Erythroblast (primary cell): ENCODE data around the gene PIK3C2G.

Experiments
- GATA1 ChIP-seq: IDR thresholded peaks from 2 replicates; pipeline ENCODE4 v1.6.1; 2011; ENCODE audit warnings: low read depth, mild to moderate bottlenecking, control low read depth, low read length, moderate library complexity
- POLR2A ChIP-seq: IDR thresholded peaks from 2 replicates; pipeline ENCODE4 v1.6.1; 2011; ENCODE audit warnings: mild to moderate bottlenecking, low read length

GRCh38 chr12:18502422-18502968, 241.2 kb downstream of the PIK3C2G start:
- TF ChIP-seq POLR2A (no peak), GATA1 (no peak)
